ENCODE measurements around the gene SMIM3.
"Not testable (repeated sequence)": the region's sequence is repeated elsewhere in the genome, so short reads cannot be mapped to it uniquely, and the experiment has no call there.

SMIM3 gene

GRCh38 chr5:150793423-150793888, 14.9 kb downstream of the SMIM3 start:
- not testable (repeated sequence) for DNase-seq (ENCODE audit: low read depth)

GRCh38 chr5:150794927-150795326, 16.4 kb downstream of the SMIM3 start:
- no peak for DNase-seq (ENCODE audit: low read depth)

DNA sequence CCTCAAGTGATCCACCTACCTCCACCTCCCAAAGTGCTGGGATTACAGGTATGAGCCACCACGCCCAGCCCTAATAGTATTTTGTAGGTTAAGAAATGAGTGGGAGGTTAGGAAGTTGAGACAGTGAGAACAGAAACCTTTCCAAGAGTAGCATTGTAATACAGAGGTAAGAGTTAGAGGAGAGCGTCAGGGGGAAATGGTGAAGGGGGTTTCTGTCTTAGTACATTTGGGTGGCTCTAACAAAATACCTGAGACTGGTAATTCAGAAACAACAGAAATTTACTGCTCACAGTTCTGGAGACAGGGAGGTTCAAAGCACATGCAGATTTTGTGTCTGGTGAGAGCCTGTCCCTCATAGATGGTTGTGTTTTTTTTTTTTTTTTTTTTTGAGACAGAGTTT, 18.8 kb downstream of the SMIM3 start:
- no peak for DNase-seq (ENCODE audit: low read depth)

DNA sequence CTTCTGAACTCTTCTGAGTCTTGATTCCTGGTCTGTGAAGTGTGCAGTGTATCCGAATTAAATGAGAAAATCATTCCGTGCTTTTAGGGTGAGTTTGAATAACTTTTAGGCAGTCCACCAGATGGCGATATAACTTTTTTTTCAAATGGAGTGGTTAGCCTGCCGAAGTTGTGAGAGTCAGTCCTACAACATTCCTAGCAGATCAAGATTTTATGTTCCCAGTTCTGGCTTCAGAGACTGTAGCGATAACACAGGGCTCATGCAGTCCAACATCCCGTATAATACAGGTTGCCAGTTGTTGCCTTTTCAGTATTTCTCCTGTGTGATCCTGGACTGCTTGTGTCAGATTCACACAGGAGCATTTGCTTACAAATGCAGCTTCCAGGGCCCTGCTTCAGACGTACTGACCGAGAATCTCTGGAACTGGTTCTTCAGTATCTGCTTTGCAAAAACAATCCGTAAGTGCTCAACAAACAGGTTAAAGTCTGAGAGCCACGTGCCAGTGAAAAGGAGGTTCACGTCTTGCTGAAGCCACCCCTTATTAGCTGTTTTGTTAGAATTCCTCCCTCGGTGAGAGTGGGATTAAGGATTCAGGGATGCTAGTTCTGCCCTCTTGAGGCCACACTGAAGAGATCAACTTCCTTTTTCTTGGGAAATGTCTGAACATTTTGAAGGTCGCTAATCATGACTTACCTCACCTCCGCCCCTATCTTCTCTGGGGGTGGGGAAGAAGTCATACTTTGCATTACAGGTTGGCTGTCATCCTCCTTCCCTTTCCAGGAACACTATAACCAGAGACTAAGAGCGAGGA, 22.8 kb downstream of the SMIM3 start:
- no peak for DNase-seq (ENCODE audit: low read depth)

DNA sequence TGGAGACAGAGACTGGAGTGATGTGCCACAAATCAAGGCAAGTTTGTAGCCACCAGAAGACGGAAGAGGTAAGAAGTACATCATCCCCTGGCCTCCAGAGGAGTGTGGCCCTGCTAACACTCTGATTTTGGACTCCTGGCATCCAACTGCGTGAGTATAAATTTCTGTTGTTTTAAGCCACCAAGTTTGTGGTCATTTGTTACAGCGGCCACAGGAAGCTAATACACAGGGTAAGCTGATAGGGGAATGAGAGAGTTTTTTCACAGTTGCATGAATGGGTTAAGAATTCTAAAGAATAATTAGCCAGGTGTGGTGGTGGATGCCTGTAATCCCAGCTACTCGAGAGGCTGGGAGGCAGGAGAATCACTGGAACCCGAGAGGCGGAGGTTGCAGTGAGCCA, 25.8 kb downstream of the SMIM3 start:
- DNase-seq (ENCODE audit: low read depth) = no peak

- no peak for DNase-seq (ENCODE audit: low read depth)
Measured at GRCh38 chr5:150809363-150809762, 30.8 kb downstream of the SMIM3 start.

DNA sequence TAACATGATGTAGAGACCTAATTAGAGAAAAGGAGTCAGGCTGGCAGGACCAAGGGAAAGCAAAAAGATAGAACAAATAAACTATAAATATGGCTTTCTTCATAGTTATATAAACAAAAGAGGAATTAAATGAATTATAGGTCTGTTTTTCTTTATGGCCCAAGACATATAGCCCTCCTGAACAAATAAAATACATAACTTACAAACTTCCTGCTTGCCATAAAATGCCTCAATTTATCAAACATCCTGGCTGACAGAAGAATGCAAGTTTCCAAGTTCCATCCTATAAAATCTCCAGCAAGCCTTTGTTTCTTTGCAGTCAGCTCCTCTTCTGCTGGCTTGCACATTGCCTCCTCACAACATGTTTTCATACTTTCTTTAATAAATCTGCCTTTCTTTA, 36.5 kb downstream of the SMIM3 start:
- DNase-seq (ENCODE audit: low read depth) = no peak

DNA sequence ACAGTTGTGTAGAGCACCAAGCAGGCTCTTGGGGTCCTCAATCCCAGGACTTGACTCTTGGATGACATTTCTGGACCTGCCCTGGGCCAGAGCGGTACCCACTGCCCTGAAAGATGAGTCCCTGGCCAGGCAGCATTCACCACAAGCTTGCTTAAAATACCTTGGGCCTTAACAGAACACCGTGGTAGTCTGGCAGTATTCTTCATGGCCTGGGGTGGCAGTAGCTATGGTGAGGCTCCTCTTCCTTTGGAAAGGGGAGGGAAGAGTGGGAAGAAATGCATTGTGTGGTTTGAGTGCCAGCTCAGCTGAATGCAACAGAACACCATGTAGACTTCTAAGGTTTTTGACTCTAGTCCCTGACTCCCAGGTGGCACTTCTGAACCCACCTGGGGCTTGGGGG, 38.4 kb downstream of the SMIM3 start:
- DNase-seq (ENCODE audit: low read depth) = no peak

GRCh38 chr5:150829744-150830143, 51.2 kb downstream of the SMIM3 start:
- DNase-seq (ENCODE audit: low read depth) = no peak

DNA sequence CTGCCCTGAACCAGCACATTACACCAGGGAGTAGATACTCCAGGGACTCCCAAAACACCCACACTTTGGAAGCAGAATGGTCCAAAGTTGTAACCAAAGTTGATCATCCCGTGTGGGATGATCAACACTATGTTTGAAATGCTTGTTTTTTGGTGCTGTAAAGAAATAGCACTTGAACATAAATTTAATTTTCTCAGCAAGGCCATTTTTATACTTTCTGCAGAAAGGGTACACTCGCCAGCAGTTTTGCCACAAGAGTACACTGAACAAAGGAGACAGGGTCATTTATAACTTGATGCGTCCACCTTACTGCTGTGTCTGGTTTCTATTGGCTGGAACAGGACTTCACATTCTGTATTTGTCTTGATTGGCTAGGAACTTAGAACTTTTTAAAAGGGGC, 53.3 kb downstream of the SMIM3 start:
- DNase-seq (ENCODE audit: low read depth) = not testable (repeated sequence)

- DNase-seq (ENCODE audit: low read depth) = no peak
Measured at GRCh38 chr5:150836064-150836463, 57.5 kb downstream of the SMIM3 start.

GRCh38 chr5:150836703-150837102, 58.1 kb downstream of the SMIM3 start:
- no peak for DNase-seq (ENCODE audit: low read depth)

- not testable (repeated sequence) for DNase-seq (ENCODE audit: low read depth)
Measured at GRCh38 chr5:150845185-150845859, 66.8 kb downstream of the SMIM3 start.

DNA sequence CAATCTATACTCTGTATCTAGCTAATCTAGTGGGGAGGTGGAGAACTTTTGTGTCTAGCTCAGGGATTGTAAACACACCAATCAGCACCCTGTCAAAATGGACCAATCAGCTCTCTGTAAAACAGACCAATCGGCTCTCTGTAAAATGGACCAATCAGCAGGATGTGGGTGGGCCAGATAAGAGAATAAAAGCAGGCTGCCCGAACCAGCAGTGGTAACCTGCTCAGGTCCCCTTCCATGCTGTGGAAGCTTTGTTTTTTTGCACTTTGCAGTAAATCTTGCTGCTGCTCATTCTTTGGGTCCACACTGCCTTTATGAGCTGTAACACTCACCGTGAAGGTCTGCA, 67.7 kb downstream of the SMIM3 start, which contains the start of gene IRGM:
IRGM (plus strand) TSS at position 214 of the 346 bp plus-strand sequence. CDS start 1,603 bp downstream, outside the sequence.
- not testable (repeated sequence) for DNase-seq (ENCODE audit: low read depth)
